SK-N-MC (cell line): Measurements from ENCODE around the gene RIPOR3.

Source experiments
- EZH2 ChIP-seq: fragments of 200-600 bp; sonication (generic); IDR thresholded peaks from one replicate; pipeline ENCODE4 v1.6.1; 2017; ENCODE audit warnings: antibody characterized with exemption
- FOXP2 ChIP-seq: optimal IDR thresholded peaks from 2 replicates; pipeline ENCODE3; 2011; ENCODE audit warnings: mild to moderate bottlenecking, moderate library complexity; ENCODE audit not compliant: insufficient read depth; ENCODE audit errors: extremely low read length, control extremely low read depth
- POLR2AphosphoS5 ChIP-seq: IDR thresholded peaks from 2 replicates; pipeline ENCODE4 v1.6.1; 2012; ENCODE audit warnings: mild to moderate bottlenecking, low read depth, low read length, borderline replicate concordance

DNA sequence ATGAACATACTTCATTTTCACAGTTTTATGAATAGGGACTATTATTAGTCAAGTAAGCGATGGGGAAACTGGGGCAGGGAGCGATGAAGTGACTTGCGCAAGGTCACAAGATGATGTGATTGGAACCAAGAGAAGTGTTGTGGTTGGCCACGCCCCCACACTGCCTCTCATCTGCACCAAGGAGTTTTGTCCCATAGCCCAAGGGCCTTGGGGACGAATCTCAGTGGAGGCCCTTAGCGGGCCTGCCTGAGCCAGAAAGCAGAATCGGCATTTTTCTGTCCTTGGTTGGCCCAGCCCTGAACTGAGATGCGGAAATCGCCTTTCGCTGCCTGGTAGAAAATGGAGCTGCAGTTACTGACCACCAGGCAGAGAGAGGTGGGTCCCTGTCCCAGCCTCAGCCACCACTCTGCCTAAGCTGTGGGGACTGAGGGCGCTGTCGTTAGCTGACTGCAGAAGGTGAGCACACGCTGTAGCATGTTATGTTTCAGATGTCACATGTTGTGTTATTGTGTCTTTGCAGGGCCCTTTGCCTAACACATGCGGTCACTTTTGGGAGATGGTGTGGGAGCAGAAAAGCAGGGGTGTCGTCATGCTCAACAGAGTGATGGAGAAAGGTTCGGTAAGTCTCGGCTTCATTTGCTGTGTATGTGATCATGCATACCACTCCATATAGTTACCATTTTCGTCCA lies 123.3 kb downstream of the RIPOR3 start:
- TF ChIP-seq EZH2 = no peak
- no peak for TF ChIP-seq POLR2AphosphoS5
- no peak for TF ChIP-seq FOXP2
